ENCODE measurements around the gene AKAP13.

Gene AKAP13

DNA sequence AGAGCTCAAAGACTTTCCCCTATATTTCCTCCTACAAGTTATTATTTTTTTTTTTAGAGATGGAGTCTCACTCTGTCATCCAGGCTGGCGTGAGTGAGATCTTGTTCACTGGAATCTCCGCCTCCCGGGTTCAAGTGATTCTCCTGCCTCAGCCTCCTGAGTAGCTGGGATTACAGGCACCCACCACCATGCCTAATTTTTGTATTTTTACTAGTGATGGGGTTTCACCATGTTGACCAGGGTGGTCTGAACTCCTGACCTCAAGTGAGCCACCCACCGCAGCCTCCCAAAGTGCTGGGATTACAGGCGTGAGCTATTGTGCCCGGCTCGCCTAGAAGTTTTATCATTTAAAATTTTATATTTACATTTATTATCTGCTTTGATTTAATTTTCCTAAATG, 5.9 kb downstream of the AKAP13 start:
- no peak for DNase-seq

DNA sequence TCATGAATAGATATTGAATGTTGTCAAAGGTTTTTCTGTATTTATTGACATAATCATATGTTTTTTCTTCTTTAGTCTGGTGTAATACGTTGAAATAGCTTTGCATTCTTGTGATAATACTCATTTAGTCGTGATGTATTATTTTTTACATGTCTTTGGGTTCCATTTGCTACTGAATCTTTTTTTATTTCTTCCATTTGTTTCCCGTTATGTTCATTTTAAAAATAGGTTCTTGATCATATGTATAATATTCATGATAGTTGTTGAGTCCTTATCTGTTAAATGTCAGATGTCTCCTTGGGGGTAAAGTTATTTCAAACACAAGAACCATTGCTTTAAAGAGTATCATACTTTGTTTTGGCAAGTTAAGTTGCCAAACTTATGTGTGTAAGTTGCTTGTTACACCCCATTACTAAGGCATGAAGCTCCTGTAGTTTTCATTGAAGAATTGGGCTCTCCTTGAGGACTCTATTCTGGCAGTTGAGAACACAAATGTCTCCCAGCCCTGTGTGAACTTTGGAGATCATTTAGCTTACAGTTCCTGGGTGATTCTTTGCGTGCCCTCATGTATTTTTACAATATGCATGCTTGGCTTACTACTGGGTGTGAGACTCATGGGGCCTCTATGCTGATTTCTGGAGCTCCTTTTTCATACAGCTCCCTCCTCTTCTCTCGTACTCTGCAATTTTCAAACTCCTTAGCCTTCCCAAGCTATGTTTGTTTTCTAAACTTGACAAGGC, 8.3 kb downstream of the AKAP13 start:
- no peak for DNase-seq

DNA sequence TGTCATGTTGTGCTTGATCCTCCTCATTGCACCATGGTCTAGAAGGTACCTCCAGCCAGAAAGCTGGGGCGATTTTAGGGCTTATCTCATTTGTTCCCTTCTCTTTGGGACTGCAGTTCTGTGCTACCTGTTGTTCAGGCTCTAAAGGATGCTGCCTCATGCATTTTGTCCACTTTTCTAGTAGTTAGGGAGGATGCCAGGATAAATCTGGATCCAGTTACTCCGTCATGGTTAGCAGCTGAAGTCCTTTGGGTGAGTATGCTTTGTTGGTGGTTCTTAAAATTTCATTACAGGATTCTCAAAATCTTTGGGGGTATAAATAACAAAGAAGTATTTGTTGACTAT, 8.9 kb downstream of the AKAP13 start:
- no peak for DNase-seq

DNA sequence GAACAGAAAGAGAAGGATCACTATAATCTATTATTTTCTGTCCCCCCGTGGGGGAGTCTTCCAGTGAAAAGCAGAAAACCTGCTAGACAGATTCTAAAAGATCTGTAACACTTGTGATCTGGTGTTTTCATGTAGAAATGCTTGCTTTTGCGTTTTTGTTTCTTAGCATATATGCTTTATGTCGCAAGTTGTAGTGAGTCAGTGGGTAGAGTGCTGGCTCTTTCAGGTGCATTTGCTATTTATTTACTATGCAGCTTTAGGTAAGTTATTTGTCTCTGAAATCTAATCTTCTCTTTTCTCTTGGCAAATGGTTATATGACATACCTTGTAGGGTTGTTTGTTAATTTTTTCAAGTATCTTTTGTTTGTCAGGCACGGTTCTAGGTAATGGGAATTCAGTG, 9.4 kb downstream of the AKAP13 start:
- no peak for DNase-seq

DNA sequence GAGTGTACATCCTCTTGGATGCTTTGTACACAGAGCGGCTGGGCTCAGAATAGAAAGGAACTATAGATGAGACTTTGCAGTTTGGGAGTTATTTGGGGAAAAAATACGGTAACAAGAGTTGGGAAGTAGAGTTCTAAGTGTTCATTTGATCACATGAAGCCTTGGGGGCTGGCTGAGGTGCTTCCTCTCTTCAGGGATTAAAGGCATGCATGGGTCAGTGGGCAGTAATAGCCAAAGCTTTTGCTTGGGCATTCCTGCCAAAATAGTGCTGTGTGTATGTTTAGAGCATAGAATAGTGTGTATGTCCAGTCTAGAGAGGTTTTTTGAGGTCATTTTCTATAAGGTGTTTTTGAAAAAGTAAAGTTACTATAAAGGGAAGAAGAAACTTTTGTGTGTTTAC, 12.8 kb downstream of the AKAP13 start:
- DNase-seq: no peak

DNA sequence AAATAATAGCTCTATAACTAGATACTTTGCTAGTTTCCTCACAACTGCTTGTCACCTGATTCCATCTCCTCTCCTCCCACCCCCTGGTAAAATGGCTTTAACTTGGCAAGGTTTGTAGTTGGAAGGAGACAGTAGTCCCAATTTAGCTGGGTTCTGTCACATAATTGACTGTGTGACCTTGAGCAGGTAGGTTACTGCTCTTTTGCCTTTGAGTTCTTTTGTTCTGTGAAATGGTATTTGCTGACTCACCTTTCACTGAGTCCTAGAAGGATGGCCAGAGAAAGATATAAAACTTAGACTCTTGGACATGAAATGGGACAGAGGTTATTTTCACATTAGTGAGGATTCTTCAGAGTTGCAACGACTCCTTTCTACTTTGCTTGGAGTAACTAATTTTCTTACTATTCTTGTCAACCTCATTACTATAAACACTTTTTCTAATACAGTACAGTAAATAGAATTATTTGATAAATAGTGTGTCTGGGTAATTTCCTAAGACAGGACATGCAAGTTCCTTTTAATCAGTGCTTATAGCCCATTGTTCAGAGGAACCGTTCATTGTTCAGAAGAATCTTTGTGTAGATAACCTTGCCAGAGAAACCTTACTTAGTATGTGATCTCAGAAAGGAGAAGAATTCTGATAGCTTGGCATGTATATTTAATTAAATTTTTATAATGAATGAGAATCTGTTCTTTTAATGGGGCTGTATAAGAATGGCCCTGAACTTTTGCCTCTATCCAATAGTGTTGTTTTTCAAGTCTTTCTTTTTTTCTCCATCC, 14.3 kb downstream of the AKAP13 start:
- DNase-seq: no peak

DNA sequence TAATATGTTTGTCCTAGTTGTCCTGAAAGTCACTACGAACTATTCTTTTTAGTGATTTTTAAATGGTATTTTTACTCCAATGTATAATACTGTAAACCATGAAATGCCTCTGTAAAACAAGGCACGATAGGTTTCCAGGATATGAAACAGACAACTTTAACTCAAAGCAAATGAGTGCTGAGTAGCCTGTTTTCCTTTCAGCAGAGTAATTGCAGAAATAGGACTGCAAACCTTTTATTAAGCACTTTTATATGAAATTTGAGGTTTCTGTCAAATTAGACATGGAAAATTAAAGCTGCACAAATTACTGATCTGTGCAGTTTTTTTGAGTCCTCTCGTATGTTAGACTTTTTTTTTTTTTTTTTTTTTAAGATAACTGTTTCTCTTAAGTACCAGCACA, 16.2 kb downstream of the AKAP13 start:
- DNase-seq: no peak

DNA sequence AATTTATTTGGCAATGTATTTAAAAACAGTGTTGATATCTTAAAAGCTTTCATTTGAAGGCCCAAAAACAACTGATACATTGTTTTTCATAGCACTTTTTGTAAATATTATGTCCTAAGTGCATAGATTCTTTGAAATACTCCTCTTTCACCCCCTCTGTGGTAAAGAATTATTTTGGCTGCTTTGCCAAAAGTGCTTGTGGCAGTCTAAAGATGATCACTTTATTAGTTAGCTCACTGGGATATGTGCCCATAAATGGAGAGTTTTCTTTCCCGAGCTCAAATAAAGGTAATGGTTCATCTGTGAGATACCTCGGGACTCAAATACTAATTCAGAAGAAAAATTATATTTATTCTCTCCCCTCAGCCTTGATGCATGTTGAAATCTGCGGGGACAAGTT, 16.7 kb downstream of the AKAP13 start:
- no peak for DNase-seq

DNA sequence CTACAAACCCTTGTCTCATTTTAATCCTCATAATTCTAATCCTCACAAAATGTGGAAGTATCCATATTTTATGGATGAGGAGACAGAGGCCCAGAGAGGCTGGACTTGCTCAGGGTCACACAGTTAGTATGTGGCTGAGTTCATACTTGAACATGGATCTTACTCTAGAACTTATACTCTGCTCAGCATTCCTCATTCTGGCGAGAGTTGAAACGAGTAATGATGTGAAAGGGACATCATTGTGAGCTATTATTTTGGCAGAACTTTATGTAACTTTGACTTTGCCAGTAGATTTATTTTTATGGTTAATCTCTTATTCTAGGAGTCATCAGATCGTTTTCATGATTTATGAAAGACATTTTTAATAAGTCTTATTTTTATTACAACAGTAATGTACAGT, 17.5 kb downstream of the AKAP13 start:
- no peak for DNase-seq

DNA sequence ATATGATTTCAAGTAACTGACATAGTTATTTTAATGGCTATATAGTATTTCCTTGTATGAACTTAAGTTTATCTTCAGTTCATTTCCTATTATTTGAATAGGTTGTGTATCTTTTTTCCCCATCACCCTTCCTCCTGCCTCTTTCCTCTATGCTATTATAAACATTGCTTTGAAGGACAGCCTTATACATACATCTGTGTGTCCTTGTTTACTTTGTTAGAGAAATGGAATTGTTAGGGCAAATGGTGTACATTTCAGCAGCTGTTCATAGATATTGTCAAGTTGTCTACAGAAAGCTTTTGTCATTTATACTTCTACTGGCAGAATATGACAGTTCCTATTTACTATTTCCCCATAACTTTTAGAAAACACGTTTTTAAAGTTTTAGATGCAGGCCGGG, 18.4 kb downstream of the AKAP13 start:
- no peak for DNase-seq

DNA sequence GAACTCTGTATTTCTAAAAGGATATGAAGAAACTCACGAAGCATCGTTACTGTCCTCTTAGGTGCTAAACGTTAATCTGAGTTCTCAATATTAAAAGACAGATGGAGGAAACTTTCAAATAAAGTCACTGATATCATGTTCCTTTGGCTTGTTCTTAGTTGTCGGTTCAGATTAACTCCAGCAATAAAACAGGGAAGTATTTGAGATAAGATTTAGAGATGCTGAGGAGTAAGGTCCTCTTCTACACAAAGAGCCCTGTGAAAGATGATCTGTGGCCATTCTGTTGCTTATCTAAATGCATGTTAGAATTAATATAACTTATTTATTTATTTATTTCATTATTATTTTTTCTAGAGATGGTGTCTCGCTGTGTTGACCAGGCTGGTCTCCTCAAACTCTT, 19.2 kb downstream of the AKAP13 start:
- no peak for DNase-seq

DNA sequence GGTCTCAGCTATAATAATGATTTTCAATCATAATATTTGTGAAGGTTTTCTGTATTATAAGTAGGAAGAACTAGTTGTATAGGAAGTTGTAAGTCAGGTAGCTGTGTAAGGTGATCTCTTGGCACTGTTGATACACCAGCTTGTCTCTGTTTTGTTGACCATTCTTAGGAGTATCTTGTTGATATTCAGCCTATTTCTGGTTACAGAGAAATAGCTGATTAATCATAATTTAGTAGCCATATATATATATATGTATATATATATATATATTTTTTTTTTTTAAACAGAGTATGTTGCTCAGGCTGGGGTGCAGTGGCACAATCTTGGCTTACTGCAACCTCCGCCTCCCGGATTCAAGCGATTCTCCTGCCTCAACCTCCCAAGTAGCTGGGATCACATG, 20.2 kb downstream of the AKAP13 start:
- DNase-seq: no peak

DNA sequence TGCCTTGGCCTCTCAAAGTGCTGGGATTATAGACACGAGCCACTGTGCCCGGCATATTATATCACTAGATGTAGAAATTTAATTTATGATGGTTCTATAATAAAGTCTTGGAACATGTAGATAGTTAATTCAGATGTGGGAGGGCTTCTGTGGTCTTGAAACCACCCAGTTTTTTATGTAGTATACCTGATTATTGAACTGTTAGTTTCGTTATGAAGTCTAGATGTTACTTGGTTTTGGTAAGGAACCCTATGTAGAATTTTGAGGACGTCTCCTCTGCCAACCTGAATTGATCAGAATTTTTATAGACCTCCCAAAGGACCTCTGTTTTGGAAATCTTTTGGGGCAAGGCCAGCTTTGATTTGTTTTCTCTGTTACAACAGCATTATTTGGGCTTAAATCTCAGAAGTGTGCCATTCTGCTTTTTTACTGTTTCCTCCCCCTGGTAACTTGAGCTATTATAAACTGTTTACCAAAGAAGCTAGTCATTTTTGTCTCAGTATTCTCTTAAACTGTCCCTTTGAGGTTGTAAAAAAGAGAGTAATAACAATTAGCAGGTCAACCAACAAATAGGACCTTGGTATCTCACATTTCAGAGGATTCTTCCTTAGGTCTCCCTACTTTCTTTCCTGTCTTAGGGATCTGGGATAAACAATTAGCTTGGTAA, 20.8 kb downstream of the AKAP13 start:
- DNase-seq: no peak

DNA sequence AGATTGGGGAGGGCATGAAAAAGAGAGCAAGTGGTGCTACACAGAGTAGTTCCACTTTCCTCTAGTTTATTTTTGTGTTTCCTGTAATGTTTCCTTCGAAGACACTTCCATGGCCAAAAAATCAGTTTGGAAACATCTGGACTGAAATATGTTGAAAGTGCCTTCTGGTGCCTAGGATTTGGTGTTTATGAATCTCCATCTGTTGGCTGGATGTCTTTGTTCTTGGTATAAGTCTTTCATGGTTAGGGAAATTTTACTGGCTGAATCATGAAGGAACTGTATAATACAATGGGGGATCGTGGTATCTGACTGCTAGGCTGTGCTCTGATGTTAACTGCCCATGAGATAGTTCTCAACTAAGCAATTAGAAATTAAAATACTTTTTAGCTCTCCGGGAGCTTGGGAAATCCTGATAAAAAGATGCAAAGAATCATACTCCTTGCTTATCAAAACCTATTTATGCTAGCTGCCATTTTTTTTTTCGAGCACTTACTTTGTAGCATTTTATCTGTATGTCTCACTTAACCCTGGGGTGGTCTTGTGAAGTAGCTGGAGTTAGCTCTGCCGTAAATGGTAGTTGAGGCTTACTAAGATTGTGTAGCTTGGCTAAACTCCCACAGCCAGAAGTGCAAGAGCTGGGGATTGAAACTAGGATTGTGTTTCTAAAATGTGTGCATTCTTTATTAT, 21.9 kb downstream of the AKAP13 start:
- DNase-seq: no peak

DNA sequence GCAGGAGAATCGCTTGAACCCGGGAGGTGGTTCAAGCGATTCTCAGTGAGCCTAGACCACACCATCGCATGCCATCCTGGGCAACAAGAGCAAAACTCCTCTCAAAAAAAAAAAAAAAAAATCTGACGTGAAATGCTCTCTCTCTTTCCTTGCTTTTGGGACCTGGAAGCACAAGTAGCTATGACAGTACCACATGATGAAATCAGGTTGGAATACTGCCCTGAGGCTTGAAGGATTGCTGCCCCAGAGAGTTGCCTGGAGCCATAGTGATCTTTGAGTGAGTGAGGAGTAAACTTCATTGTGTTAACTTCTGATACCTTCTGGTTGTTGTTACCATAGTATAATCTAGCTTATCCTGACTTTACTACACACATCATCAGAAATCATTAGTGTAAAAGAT, 23.3 kb downstream of the AKAP13 start:
- DNase-seq: no peak

DNA sequence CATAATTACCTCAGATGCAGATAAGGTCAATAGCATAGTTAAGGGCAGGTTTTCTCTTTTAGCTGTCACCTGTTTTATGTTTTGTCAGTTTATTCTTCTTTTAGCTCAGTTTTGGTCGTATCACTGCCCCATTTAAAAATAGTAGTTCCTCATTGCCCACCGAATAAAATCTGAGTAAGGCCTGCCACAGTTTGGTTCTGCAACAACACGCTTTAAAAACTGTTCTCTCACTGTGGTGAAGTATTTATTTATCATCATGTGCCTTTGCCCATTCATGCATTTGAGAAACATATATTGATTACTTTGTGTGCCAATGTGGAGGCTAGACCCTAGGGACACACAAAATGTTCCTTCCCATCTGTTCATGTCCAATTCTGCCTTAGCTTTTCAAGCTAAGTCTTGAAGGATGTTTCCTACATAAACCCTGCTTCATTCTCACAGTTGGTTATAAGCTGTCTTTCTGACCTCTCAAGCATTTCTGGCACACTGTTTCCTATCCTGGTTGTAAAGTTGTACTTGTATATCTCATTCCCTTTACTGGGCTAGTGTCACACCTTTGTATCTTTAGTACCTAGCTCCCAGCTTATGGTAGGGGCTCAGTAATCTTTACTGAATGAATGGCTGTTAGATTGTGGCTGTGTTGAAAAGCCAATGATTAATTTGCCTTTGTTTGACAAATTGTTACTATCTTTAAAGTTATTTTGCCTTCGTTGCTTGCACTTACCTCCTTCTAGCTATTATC, 23.9 kb downstream of the AKAP13 start:
- DNase-seq: no peak

DNA sequence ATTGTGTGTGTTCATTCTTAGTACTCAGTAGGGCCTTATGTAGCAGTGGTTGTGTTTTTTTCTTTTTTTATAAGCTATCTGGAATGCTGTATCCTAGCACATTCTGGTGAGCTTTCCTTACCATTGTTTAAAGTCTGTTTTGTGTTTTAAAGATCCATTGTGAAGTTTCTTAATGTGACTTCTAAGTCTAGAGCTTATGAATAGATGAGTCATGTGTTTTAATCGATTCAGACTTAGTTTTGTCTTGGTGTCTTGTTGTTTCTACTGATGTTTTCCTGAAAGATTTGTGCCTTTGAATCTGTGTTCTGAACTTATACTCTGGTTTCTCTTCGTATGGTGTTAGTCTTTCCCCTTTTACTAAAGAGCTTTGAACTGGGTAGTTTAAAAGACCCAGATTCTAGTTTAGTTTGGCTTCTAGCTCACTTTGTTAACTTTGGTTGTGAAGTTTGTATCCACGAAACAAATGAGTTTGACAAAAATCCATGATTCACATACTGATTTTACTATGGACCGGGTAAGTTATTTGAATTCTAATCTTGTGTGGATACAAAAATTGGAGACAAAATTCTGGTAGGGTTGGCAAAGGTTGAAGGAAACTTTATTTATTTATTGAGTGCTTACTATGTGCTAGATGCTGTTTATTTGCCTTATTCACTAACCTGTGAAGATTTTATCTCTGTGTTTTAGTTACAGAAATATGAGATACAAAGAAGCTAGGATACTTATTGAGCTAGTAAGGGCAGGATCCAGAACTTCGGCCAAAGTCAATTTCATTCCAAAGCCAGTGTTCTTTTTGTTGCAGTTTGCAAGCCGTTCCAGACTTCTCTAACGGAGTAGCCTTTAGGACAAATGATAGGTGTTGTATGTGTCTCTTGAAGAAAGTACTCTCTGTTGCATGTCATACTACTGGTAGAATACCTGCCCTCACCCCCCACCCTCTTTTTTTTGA, 24.8 kb downstream of the AKAP13 start:
- no peak for DNase-seq

DNA sequence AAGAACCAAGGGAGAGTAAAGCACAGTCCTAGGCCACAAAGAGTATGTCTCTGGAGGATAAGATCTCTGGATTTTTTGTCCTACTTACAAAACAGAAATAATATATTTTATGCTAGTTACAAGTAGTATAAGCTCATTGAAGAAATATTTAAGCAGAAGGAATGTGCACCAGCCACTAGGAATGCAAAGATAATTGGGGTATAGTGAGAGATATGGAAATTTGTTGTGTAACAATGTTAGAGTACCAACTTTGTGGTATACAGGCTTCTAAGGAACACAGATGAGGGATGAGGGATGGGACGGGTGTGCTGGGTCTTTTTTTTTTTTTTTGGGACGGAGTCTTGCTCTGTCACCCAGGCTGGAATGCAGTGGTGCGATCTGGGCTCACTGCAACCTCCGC, 26.5 kb downstream of the AKAP13 start:
- DNase-seq: no peak

DNA sequence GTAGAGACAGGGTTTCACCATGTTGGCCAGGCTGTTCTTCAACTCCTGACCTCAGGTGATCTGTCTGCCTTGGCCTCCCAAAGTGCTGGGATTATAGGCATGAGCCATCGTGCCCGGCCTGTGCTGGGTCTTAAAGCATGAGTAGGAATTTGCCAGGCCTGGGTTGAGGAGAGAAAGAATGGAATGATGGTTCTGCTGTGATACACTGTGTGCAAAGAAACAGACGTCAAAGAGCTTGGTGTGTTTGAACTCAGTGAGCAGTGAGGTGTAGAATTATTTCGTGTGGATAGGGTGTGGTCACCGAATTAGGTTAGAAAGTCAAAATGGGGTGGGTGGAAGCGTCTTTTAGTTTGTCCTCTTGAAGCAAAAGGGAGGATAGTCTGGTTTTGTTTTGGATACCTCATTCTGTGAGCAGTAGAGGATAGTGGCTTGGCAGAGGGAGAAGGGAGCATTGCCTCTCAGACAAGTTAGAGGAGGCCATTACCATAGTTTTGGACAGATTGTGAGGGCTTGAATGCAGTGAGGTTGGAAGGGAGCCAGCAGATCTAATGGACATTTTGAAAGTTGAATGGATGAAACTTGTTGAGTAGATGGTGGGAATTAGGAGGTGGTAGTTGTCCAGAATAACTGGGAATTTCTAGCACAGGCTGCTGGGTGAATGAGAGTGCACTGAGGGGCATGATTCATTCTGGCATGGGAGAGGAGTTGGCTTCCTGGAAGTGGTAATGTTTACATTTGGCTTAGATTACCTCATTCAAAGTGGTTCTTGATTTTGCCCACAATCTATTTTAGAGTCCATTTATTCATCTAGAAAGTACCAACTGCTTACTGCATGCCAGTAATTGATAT, 27.2 kb downstream of the AKAP13 start:
- DNase-seq: peak; percentile 35

DNA sequence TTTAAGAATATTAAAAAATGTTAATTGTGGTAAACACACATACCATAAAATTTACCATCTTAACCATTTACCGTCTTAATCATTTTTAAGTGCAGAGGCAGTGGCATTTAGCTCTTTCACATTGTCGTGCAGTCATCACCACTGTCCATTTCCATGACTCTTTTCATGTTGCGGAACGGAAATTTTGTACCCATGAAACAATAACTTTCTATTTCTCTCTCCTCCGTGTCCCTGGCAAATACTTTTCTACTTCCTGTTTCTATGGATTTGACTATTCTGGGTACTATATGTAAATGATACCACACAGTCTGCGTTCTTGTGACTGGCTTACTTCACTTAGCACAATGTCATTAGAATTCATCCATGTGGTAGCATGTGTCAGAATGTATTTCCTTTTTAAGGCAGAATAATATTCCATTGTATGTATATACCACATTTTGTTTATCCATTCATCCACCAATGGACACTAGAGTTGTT, 27.9 kb downstream of the AKAP13 start:
- DNase-seq: peak; percentile 45

DNA sequence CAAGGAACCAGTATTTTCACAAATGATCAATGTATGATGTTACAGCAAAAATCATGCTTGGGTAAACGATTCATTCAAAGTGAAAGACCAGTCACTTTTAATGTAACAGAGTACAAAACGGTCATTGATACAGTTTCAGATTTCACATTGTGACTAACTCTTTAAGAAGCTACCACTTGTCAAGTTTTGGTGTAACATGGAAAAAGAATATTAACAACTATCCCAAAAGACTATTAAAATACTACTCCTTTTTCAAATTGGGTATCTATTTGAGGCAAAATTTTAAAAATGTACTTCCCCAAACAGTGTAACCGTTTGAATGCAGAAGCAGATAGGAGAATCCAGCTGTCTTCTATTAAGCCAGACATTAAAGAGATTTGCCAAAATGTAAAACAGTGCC, 31.7 kb downstream of the AKAP13 start:
- DNase-seq: no peak

Data from CD4-positive, alpha-beta T cell treated with Interleukin-17A for 1 hour (primary cell).